GM21576 (cell line): ENCODE results near the gene POLG.

Source experiments
- ATAC-seq: cut with Tn5 transposase; IDR thresholded peaks from one replicate; pipeline ENCODE4 v1.9.1; 2021; ENCODE audit warnings: mild to moderate bottlenecking, moderate library complexity; ENCODE audit not compliant: unreplicated experiment

Gene POLG

DNA sequence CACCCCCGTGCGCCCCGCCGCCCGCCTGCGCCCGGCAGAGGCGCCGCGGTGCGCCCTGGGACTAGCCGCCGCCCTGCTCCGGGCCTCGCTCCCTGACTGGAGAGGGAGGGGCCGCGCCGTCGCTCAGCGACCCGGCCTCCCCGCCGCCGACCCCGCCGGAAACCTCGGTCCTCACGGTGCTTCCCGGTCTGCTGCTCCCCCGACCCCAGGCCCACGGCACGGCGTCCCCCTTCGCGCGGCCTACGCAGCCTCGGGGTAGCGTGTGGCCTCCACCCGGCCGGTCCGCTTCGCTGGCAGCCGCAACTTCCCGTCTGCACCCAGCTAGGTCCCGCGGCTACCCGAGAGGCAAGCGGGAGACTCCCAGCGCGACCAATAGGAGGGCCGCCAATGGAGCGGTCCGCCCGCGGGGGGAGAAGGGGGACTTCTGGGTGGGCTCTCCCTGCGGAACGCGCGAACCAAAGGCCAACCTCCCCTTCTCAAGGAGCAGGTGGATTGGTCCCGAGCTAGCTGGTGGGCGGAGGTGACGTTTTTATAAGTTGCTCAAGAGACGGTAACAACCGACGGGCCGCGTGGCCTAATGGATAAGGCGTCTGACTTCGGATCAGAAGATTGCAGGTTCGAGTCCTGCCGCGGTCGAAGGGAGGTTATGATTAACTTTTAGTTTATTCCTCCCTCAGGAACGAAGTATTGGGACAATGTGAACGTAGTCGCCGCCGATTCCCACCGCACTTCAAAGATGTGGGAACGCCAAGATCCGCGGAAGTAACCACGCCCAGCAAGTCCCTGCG, at the start of gene POLG:
Gene POLG, minus strand, starts transcription at position 315 of the 788 bp plus-strand sequence. CDS start 1,070 bp downstream, outside the sequence.
- ATAC-seq: peak; percentile 89

DNA sequence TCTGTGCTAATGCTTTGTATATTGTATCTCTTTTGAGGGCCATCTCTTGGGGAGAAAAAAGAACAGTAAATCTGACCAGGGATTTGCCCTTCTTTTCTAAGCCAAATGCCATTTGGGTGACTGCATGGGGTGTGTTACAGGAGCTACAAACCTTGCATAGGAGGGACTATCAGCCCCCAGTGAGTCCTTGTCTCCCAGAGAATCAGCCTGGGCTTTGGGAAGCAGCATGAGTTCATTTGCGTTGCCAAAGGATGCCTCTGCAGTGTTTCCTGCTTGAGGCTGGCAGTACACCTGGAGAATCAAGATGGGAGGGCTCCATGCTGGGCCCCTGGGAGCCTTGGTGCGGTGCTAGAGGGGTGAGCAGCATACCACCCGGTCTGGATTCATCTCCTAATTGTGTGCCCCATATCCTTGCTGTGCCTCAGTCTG, 49.6 kb upstream of the POLG start:
- no peak for ATAC-seq

DNA sequence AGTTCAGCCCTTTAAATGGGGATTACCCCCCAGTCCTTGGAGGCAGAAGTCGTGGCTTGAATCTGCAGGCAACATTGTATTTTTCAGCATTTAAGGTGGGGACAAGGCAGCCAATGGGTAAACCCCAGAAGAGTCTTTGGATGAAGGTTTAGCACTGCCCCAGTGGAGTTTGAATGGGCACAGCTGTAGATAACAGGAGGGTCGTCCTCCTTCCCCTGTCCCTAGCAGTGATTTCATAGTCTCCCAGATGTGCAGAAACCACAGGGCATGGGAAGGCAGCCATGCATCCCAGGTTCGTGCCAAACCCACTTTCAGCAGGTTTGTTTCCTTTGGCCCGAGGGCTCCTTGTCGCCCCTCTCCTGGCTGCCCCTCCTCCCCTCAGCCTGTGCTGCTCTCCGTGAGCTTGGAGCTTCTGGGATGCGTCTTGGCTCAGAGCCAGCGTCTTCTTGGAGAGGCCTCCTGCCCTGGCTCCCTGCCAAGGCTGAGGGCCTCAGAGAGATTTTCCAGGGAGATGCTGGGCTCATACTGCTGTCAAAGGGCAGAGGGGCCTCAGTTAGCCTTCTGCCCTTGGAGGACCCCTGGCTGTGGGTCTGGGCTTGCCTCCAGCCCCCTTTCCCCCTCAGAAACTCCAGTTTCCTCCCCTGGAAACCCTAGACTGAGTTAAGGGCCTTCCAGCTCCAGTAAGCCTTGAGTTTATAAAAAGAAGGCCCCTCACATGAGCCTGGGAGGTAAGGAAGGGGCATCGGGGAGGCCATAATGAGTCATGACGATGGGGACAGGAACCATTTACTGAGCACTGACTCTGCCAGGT, 48.9 kb upstream of the POLG start:
- no peak for ATAC-seq

DNA sequence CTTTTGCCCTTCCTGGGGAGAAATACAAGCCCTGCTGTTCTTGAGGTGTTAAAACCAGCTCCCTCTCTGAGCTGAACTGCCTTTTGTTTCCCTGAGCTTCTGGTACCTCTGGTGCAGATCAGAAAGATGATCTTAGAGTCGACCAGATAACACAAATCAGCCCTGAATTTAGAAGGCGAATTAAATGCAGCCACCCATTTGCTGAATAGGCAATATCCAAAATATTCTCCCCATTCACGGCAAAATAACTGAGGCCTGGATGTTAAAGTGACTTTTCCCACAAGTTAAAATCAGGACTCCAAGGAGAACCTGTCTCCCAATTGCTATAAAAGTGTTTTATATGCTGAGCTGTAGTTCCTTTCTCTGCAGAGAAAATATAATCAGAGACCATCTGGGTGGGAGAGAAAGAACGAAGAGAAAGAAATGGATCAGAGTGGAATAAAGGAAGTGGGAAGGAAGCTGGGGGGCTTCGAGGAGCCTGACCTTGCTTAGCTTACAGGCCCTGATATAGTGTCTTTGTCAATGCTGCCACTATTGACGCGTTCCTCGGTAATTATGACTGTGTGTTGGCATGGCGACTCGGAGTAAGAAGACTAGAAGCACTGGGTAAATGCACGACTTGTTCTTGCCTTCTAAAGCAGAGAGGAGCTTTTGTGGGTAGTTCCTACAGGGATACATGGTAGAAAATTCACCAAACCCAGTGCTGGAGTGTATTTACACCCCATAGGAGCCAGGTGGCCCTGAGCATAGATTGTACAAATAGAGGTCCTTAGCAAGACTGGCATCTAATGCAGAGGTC, 47.5 kb upstream of the POLG start:
- no peak for ATAC-seq

DNA sequence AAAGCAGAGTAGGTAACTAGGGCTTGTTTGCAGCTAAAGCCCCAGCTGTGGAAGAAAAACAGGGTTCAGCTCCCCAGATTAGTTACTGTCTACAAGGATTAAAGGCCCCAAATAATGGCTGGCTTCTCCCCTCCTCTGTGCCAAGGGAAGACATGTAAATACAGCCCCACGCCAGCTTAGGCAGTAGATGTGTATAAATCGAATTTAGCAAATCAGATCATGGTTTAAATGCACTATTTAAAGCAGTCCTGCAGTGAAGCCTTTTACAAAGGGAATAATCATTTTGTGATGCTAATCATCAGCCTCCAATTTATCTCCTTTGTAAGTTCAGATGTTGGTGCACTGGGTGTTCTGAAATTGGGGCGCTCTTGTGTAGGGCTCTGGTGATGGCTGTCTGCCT, 46.7 kb upstream of the POLG start:
- no peak for ATAC-seq

DNA sequence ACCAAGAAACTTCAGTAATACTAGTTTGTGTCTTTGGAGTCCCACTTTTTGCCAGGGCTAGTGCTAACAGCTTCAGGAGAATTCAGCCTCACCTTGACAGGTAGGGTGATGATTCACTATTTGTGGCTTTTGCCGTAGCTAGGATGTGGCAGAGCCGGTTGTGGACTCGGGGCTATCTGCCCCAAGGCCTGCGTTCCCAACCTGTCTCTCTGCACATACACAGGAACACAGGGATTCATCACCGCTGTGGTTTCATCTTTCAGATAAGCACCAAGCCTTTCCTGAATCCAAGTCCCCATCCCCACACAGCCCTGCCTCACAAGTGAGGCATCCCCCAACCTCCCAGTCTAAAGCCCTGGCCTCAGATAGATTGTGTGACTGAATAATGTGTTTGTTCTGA, 45.2 kb upstream of the POLG start:
- ATAC-seq: no peak

DNA sequence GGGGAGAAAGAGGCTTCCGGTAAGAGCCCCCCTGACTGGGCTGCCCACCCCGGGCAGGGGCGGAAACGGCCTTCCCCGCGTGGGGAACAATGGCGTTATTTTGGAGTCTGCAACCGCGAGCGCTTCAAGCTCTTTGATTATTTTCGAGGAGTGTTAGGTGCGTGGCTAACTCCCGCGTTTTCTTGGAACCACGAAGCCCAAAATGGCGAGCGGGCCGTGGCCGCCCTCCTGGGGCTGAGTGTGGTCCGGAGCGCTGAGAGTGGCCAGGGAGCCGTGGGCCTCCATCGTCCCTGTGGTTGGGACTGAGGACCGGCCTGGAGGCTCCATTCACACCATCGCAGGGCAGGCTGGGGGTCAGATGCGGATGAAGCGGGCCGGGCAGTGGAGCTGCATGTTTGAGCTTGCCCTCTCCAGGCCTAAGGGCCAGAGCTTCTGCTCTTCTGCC, 44.6 kb upstream of the POLG start:
- ATAC-seq: no peak

DNA sequence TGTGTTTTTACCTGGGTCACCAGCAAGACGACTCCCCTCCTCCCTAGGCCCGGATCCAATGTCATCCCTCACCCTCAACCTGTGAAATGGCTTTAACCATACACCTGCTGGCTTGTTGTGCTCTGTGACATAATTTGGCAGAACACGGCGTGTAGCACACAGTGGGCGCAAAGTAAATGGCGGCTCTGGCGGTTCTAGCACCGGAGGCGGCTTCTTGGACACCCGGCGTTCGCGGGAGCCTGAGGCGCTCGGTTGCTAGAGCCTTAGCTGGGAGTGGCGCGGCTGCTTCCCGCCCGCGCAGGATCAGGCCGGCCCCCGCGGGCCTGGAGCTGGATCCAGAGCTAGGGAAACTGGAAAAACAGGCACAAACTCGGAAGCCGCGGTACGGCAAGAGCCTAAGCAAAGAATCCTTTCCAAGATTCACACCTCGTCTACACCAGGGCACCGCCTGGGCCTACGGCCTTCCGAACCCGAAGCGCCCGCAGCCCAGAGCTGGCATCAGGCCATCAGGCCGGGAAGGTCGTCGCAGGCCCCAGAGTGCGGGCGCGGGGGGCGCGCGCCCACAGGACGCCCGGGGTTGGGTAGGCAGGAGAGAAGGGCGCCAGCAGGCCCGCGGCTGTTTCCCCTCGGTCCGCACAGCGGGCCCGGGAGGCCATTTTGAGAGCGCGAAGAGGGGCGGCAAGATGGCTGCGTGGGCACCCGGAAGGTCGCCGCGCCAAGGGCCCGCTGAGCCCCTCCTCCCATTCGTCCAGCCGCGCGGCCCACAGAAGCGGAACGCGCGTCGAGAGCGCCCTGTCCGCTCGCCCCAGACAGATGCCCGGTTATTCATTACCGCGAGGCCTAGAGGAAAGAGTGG, 43.9 kb upstream of the POLG start:
- ATAC-seq: no peak

DNA sequence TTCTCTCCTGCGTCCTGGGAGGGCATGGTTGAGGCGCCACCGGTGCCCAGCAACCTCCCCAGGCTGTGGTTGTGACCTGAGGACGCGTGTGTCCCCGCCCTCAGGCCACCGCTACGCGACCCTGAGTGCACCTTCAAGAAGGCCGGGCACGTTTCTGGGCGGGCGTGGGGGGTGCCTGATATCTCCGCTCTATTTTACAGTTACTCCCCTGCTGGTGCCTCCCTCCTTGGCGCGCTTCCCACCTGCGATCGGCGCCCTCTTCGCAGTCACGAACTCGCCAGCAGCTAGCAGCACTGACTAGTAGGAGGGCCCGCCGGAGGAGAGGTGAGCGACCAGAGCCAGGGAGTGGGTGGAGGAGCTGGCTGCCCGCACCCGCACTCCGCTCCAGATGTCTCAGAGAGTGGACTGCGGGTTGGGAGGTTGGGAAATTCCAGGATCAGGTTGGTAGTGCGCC, 43.2 kb upstream of the POLG start:
- ATAC-seq: no peak

DNA sequence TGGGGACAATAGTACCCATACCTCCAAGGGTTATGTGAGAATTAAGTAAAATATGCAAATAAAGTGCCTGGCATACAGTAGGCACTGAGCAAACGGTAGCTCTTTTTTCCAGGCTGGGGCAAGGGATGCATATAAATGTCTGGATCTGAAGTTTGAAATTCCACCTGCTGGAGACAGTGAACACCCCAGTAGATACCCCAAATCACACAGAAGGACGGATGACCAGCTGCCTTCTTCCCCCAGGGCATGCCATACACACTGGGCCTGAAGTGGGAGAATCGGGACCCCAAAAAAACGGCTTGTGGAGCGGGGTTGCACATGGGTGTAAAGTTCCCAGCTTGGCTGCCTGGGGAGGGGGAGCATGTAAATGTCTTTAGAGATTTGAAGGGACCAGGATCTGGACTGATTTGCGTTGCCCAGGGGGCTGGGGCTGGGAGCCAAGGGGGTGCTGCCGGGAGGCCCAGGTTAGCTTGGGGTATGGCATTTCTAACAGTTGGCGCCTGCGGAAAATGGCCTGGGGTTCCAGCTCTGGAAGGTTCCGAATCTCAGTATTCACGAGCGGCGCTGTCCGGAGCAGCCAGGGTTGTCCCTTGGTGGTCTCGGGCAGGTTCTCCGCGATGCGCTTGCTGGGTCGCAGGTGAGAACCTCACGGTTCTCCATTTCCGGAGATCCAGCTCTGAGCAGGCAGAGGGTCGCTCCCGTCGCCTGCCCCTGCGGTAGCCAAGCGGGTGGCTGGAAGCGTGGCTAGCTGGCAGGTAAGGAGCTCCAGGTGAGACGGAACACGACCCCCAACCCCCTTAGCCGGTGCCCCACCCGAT, 42.6 kb upstream of the POLG start:
- ATAC-seq: no peak

DNA sequence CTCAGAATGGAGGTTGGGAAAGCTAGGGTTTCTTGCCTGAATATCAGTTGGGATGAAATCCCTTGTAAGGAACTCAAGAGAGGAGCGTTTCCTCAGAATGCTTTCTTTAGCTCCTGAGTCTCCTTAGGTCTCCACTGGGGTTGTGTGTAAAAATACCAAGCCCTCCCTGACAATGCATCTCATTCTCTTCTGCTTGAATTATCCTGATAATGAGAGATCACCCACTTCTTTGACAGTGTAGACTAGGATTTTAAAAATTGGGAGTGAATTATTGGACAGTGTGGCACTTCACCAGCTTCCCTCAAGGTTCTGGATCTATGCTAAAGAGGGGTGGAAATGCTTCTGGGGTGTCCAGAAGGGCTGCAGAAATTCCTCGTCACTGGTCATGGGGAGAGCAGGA, 41.8 kb upstream of the POLG start:
- ATAC-seq: no peak

DNA sequence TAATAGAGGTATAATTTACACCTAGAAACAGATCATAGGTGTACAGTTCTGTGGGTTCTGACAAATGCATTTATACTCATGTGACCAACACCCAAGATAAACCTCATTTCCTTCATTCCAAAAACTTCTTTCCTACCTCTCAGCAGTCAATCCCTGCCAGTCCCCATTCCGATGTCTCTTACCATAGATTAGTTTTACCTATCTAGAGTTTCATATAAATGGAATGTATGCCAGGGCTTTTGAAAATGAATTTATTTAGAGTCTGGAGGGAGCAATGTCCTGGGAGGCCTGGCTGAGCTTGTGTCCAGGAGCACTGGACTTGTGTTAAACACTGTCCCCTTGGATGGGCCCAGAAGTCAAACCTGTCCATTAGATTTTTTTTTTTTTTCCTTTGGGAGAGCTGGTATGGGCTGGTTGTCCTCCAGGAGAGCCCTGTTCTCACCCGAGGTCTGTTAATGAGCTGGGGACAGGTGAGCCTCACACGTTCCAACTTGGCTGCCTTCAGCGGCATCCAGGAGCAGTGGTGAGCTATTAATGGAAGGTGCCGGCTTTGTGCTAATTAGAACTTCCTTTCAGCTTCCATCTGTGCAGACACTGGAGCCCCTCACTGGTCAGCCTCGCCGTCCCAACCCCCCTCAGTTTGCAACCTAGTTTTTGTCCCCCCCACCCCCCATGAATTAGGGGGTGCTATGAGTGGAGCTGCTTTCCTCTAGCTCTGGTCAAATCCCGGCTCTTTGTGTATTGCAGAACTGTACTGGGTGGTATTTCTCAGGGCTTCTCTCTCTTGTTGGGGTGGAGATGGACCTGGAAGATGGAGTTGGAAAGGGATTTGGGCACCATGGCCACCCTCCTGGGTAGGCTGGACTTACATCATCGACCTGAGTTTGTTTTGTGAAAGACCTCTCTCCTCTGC, 40.7 kb upstream of the POLG start:
- no peak for ATAC-seq

DNA sequence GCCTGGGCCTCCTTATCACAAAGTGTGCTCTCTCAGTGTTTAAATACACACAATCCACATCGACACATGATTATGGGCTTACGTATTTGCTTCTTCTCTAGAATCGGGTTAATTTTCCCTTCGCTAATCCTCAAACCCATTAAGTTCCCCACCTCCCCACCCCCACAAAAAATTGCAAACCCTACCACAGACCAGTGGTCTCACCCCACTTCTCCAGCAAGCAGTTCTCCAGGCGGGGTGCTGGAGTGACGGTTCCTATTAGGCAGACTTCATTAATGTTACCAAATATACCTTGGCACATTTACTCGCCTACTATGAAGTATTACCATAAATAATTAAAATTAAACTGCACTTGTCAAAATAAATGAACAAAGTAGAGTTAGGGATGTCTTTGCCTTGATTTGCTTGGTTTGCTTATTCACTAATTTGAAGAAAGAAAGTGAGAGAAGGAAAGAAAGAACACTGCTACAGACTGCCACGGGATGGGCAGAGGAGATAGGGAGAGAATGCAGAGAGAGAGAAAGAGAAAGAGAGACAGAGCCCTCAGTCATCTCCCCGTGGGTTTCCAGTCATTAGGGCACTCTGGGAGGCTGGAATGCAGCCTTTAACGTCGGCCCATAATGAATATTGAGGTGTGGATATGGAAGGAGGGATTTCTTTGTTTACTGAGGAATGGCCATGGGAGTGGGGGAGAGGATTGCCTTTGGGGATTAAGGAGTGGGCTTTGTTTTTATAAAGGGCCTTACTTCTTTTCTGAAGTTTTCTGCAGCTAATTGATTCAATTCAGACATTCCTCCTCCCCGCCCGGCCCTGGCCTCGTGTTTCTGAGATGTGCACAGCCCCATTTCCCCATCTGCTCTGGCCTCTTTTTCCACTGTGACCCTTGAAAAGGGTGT, 39.7 kb upstream of the POLG start:
- ATAC-seq: no peak

DNA sequence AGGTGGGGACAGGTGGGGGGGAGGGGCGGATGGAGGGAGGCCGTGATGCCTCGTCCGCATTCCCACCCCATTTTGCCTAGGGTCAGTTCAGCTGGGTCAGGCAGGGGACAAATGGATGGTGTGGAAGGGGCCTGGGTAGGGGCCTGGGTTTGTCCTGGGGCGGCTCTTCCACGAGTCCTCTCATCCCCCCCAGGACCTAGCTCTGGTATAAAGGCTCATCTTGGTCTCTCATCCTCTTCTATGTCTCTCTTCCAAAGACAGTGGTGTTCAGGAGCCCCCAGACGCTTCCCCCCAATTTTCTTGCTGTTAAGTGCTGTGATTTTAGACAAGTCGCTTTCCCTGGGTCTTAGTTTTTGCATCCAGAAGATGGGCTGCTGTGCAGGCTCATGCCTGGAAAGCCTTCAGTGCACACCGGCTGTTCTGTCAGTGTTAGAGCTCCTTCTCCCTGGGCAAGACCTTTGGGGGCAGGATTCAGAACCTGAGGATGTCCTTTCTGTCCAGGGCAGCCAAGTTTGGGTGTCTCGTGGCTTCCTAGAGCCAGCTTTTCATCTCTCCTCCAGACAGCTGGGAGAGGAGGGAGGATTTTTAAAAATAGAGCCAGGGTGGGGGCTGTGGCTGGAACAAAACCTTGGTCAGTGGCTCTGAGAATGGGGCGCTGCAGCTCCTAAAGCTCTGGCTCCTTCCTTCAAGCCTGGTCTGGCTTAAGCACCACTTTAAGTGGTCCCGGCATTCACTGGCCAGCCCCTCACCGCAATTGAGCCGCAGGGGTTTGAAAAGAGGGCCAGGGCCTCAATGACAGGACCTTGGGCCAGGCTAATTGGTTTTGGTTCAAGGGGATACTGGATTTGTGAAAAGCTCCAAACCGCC, 37.7 kb upstream of the POLG start:
- no peak for ATAC-seq

DNA sequence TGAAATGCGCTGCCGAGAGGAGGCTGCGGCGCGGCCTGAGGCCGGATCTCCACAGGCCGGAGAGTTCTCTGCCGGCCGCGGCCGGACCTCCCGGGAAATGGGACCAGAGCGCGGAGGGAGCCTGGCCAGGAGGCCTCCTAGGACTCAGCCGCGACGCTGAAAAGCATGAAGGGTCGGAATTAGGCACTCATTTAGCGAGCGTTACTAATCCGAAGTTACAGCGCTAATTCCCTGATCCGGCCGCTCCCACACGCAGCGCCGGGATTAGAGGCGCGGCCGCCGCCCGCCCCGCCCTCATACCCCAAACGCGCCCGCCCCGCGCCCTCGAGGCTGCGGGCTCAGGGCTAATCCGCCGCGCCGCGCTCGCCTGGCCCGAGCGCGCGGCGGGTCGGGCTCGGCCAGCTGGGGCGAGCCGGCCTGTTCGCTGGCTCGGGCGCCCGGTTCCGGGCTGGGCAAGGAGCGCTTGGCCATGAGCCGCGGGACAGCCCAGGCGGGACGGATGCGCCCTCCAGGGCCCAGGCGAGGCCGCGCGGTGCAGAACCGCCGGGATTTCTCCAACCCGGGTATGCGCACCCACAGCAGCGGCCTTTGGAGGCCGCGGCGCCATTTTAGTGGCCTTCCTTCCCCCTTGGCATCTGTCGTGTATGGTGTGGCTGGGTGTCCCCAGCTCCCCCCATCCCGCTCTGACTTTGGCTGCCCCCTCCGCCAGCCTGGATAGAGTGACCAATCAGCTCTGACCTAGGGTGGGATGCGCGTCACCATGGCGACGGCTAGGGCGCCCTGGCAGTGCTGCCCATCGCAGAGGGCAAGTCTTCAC, 36.8 kb upstream of the POLG start:
- no peak for ATAC-seq

DNA sequence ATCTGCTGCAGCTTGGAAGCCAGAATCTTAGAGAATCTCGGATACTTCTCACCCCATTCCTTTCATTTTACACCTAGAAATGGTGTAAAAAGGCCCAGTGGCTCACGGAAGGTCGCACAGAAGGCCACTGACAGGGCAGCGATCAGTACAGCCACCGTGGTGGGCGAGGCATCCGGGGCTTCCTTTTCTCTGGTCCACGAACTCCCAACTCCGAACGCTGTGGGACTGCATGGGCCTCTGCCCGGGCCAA, 36.3 kb upstream of the POLG start:
- ATAC-seq: no peak
